Measurements from ENCODE around the gene SMIM43. TPM values are rescaled to one million over a fixed set of nuclear protein-coding genes. Genes with fewer than 3 reads are reported as not detected.
A peak's percentile ranks its signal among the peaks of the same experiment; 100 is the strongest.
"Not testable (repeated sequence)": the region's sequence is repeated elsewhere in the genome, so short reads cannot be mapped to it uniquely, and the experiment has no call there.

Gene SMIM43
- total RNA-seq, 3 donors from 2014 or later = 1.0 TPM; not detected in 2

DNA sequence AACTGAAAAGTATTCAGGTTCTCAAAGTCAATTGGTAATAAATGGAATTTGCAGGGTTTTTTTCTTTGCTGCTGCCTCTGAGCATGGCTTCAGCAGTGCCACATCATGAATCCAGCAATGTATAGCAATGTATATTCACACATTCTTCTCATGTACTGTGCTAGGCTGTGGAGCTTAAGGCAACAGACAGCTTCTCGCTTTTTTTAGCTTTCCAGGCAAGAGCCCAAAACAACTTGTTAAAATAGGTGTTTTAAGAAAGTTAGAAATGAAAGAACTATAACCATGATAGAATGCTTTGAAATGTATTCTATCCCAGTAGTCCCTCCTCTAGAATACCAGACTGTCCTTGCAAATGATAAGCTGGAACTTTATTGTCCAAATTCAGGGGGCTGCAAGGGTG lies 30.4 kb downstream of the SMIM43 start:
- no peaks in the 10 kb centered on the region for H3K9me3 ChIP-seq
- H3K4me1 ChIP-seq (ENCODE audit: low read depth) = no peaks in the 10 kb centered on the region
- TF ChIP-seq, protein P1, sequence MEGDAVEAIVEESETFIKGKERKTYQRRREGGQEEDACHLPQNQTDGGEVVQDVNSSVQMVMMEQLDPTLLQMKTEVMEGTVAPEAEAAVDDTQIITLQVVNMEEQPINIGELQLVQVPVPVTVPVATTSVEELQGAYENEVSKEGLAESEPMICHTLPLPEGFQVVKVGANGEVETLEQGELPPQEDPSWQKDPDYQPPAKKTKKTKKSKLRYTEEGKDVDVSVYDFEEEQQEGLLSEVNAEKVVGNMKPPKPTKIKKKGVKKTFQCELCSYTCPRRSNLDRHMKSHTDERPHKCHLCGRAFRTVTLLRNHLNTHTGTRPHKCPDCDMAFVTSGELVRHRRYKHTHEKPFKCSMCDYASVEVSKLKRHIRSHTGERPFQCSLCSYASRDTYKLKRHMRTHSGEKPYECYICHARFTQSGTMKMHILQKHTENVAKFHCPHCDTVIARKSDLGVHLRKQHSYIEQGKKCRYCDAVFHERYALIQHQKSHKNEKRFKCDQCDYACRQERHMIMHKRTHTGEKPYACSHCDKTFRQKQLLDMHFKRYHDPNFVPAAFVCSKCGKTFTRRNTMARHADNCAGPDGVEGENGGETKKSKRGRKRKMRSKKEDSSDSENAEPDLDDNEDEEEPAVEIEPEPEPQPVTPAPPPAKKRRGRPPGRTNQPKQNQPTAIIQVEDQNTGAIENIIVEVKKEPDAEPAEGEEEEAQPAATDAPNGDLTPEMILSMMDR (IDR thresholded peaks at IDR 0.05) = no peak
- intact Hi-C loops (cut with DNase I, micrococcal nuclease) = no loop called here
- H3K4me3 ChIP-seq = no peak overlapping the region
- no peaks in the 10 kb centered on the region for H3K36me3 ChIP-seq (ENCODE audit: low read depth)
- no peak for ATAC-seq
- DNase-seq = no peak

DNA sequence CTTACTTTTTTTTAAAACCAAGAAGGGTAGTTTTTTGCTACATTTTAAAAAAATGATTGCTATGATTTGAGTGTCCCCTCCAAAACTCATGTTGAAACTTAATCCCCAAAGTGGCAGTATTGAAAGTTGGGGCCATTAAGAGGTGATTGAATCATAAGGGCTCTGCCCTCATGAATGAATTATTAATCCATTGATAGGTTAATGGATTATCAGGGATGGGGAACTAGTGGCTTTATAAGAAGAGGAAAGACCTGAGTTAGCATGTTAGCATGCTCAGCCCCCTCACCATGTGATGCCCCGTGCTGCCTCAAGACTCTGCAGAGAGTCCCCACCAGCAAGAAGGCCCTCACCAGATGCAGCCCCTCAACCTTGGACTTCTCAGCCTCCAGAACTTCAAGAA lies 31.0 kb downstream of the SMIM43 start:
- Histone ChIP-seq H3K9me3 (no peaks in the 10 kb centered on the region), H3K4me3 (no peak overlapping the region), H3K4me1 (ENCODE audit: low read depth) (no peaks in the 10 kb centered on the region), H3K36me3 (ENCODE audit: low read depth) (no peaks in the 10 kb centered on the region)
- intact Hi-C loops (cut with DNase I, micrococcal nuclease) = no loop called here
- DNase-seq = no peak
- no peak for ATAC-seq
- TF ChIP-seq, protein P1 (IDR thresholded peaks at IDR 0.05) = no peak

DNA sequence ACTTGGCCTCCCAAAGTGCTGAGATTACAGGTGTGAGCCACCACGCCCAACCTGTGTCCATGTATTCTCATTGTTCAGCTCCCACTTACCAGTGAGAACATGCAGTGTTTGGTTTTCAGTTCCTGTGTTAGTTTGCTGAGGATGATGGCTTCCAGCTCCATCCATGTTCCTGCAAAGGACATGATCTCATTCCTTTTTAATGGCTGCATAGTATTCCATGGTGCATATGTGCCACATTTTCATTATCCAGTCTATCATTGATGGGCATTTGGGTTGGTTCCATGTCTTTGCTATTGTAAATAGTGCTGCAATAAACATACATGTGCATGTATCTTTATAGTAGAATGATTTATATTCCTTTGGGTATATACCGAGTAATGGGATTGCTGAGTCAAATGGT lies 35.2 kb downstream of the SMIM43 start:
- H3K4me1 ChIP-seq (ENCODE audit: low read depth); intact Hi-C loops (cut with DNase I, micrococcal nuclease); DNase-seq; H3K36me3 ChIP-seq (ENCODE audit: low read depth); H3K9me3 ChIP-seq; H3K4me3 ChIP-seq; ATAC-seq: not testable (repeated sequence)

DNA sequence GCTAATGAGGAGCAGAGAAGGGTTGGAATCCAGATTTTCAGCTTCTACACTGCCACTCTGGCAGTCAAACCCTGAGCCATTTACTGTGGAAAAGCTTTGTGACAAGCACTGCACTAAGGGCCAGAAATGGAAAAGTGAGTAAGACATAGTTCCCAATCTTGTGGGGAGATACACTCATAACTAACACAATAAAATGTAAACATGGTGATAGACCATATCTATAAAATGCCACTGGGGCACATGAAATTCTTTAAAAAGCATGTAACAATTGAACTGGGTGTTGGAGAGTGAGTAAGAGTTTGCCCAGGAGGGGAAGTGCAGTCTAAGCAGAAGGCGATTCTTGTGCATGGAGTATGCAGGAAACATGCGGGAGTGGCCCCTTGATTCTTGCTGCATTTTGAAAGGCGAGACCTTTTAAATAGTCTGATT lies 36.2 kb downstream of the SMIM43 start:
- H3K4me3 ChIP-seq = no peak overlapping the region
- H3K36me3 ChIP-seq (ENCODE audit: low read depth) = no peaks in the 10 kb centered on the region
- DNase-seq (no peak), ATAC-seq (no peak)
- intact Hi-C loops (cut with DNase I, micrococcal nuclease) = no loop called here
- no peaks in the 10 kb centered on the region for H3K9me3 ChIP-seq
- no peaks in the 10 kb centered on the region for H3K4me1 ChIP-seq (ENCODE audit: low read depth)
- TF ChIP-seq, protein P1 (IDR thresholded peaks at IDR 0.05) = no peak

DNA sequence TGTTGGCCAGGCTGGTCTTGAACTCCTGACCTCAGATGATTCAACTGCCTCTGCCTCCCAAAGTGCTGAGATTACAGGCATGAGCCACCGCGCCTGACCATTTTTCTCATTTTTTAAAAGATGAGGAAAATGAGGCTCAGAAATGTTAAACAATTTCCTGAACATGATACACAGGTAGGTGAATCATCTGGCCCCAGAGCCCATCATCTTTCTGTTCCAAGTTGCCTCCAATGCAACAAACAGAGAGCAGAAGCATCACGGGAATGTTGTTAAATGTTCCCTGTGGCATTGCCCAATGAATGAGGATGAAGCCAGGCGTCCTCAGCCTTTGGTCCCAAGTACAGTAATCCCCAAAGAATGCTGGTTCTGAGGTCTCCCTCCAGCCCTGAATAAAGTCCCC lies 36.9 kb downstream of the SMIM43 start:
- Histone ChIP-seq H3K36me3 (ENCODE audit: low read depth) (no peaks in the 10 kb centered on the region), H3K4me1 (ENCODE audit: low read depth) (no peaks in the 10 kb centered on the region), H3K9me3 (no peaks in the 10 kb centered on the region), H3K4me3 (no peak overlapping the region)
- no peak for ATAC-seq
- TF ChIP-seq, protein P1 (IDR thresholded peaks at IDR 0.05) = no peak
- DNase-seq = no peak
- intact Hi-C loops (cut with DNase I, micrococcal nuclease) = no loop called here

DNA sequence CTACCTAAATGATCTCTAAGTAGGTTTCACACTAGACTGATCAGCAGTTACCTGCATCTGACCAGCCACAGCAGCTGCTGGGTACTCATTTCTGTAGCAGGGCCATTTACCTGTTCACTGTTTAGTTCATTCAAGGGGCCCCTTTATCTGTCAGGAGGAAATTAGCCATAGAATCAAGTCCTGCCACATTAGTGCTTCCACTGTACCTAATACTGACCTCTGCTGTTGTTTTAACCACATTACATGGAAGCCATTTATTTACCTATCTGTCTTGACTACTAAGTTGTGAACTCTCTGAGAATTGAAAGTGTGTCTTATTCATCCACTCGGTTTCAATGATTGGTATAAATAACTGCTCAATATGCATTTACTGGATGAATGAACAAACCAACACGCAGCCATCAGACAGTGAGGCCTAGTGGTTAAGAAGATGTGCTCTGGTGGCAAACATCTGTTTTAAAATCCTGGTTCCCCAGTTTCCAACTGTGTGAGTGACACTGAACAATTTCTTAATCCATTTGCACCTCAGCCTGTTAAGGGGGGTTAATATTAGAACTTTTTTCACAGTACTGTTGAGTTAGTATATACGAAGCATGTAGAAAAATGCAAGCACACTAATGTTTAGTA lies 38.2 kb downstream of the SMIM43 start:
- H3K4me3 ChIP-seq = no peak overlapping the region
- ATAC-seq (peak; percentile 76), DNase-seq (peak in 1 of 3 donors; percentile 12)
- H3K9me3 ChIP-seq = no peaks in the 10 kb centered on the region
- intact Hi-C loops (cut with DNase I, micrococcal nuclease) = no loop called here
- TF ChIP-seq, protein P1 (IDR thresholded peaks at IDR 0.05) = peak; percentile 31
- no peaks in the 10 kb centered on the region for H3K36me3 ChIP-seq (ENCODE audit: low read depth)
- H3K4me1 ChIP-seq (ENCODE audit: low read depth) = no peaks in the 10 kb centered on the region

All from mucosa of descending colon (tissue), 3 donors.